IPS-20b (cell line): ENCODE results near the gene MS4A3.
"Not testable (repeated sequence)": the region's sequence is repeated elsewhere in the genome, so short reads cannot be mapped to it uniquely, and the experiment has no call there.

Experiments
- H3K27ac ChIP-seq: one replicate; pipeline ENCODE4 v1.5.1; 2013; ENCODE audit warnings: low read length
- H3K27me3 ChIP-seq: 2 replicates; pipeline ENCODE4 v1.6.1; 2013; ENCODE audit warnings: mild to moderate bottlenecking, low read length, inconsistent platforms; ENCODE audit not compliant: insufficient read depth
- H3K36me3 ChIP-seq: 2 replicates; pipeline ENCODE4 v1.6.1; 2013; ENCODE audit warnings: low read depth, mild to moderate bottlenecking, inconsistent platforms, low read length, moderate library complexity; ENCODE audit not compliant: insufficient read depth
- H3K4me1 ChIP-seq: 2 replicates; pipeline ENCODE4 v1.6.1; 2013; ENCODE audit warnings: mild to moderate bottlenecking, control low read depth, inconsistent platforms, low read length, moderate library complexity; ENCODE audit not compliant: insufficient read depth
- H3K4me3 ChIP-seq: 2 replicates; pipeline ENCODE4 v1.5.1; 2013; ENCODE audit warnings: mild to moderate bottlenecking, low read length, inconsistent platforms
- H3K9ac ChIP-seq: 2 replicates; pipeline ENCODE4 v1.6.1; 2013; ENCODE audit warnings: low read depth, mild to moderate bottlenecking, inconsistent platforms, low read length, moderate library complexity
- H3K9me3 ChIP-seq: 2 replicates; pipeline ENCODE4 v1.6.1; 2013; ENCODE audit warnings: mild to moderate bottlenecking, low read depth, low read length, inconsistent platforms; ENCODE audit not compliant: insufficient read depth

MS4A3 gene, protein sequence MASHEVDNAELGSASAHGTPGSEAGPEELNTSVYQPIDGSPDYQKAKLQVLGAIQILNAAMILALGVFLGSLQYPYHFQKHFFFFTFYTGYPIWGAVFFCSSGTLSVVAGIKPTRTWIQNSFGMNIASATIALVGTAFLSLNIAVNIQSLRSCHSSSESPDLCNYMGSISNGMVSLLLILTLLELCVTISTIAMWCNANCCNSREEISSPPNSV

GRCh38 chr11:60056349-60056969, at the start of gene MS4A3:
TSS of gene MS4A3 (plus strand) at chr11:60056665. CDS start at chr11:60061161, 4,496 bp downstream.
- Histone ChIP-seq H3K27me3 (no peaks in the 10 kb centered on the region), H3K27ac (no peak within 1 kb of the TSS), H3K9me3 (no peaks in the 10 kb centered on the region), H3K9ac (no peak within 1 kb of the TSS), H3K36me3 (no peaks in the 10 kb centered on the region), H3K4me3 (no peak within 1 kb of the TSS; the same call in 1 of the 2 replicates), H3K4me1 (peaks cover 6% of the 10 kb centered on the region; the same call in 1 of the 2 replicates)

DNA sequence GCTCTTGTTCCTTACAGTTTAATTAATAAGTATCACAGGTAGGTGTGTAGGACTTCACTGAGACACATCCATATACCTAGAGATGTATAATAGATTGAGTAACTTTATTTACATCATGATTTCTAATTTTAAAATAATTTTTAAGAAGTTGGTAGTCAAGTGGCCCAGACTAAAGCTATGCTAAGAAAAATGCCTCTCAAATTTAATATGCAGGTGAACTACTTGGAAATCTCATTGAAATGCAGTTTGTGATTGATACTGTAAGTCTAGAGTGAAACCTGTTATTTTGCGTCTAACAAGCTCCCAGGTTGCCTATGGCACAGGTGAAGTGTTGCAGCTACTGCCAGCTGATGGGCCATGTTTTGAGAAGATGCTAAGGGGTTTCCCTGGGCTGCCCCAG, 39.6 kb upstream of the MS4A3 start, which contains the start of gene OOSP4B:
Gene OOSP4B, plus strand, starts transcription at position 301 of the 400 bp plus-strand sequence.
- no peaks in the 10 kb centered on the region for H3K27me3 ChIP-seq
- no peak within 1 kb of the TSS for H3K27ac ChIP-seq
- H3K4me1 ChIP-seq: peaks cover 9% of the 10 kb centered on the region
- no peak within 1 kb of the TSS for H3K9ac ChIP-seq
- no peaks in the 10 kb centered on the region for H3K36me3 ChIP-seq
- H3K4me3 ChIP-seq: no peak within 1 kb of the TSS
- H3K9me3 ChIP-seq: no peaks in the 10 kb centered on the region

- Histone ChIP-seq H3K9ac (no peak overlapping the region), H3K4me3 (no peak overlapping the region), H3K27me3 (no peaks in the 10 kb centered on the region), H3K27ac (no peak overlapping the region), H3K9me3 (no peaks in the 10 kb centered on the region), H3K4me1 (peaks cover 9% of the 10 kb centered on the region), H3K36me3 (no peaks in the 10 kb centered on the region)
Measured at GRCh38 chr11:60018058-60018457, 38.4 kb upstream of the MS4A3 start.

DNA sequence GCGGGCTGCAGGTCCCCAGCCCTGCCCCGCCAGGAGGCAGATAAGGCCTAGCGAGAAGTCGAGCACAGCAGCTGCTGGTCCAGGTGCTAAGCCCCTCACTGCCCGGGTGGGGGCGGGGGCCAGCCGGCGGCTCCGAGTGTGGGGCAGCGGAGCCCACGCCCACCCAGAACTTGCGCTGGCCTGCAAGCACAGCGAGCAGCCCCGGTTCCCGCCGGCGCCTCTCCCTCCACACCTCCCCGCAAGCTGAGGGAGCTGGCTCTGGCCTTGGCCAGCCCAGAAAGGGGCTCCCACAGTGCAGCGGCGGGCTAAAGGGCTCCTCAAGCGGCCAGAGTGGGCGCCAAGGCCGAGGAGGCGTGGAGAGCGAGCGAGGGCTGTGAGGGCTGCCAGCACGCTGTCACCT, 36.1 kb upstream of the MS4A3 start:
- H3K27me3 ChIP-seq, H3K9ac ChIP-seq, H3K4me1 ChIP-seq, H3K4me3 ChIP-seq, H3K27ac ChIP-seq, H3K9me3 ChIP-seq, H3K36me3 ChIP-seq: not testable (repeated sequence)

- no peak overlapping the region for H3K4me3 ChIP-seq
- no peak overlapping the region for H3K9ac ChIP-seq
- H3K9me3 ChIP-seq: no peaks in the 10 kb centered on the region
- no peaks in the 10 kb centered on the region for H3K27me3 ChIP-seq
- no peaks in the 10 kb centered on the region for H3K4me1 ChIP-seq
- H3K27ac ChIP-seq: no peak overlapping the region
- no peaks in the 10 kb centered on the region for H3K36me3 ChIP-seq
Measured at GRCh38 chr11:60029015-60029632, 27.3 kb upstream of the MS4A3 start.

GRCh38 chr11:60040109-60040508, 16.4 kb upstream of the MS4A3 start, which contains the start of gene OOSP2:
TSS of gene OOSP2 (plus strand) at chr11:60040409. CDS start at chr11:60040460, 51 bp downstream.
- Histone ChIP-seq H3K36me3 (no peaks in the 10 kb centered on the region), H3K9ac (no peak within 1 kb of the TSS), H3K4me3 (no peak within 1 kb of the TSS), H3K27ac (no peak within 1 kb of the TSS), H3K27me3 (no peaks in the 10 kb centered on the region), H3K9me3 (no peaks in the 10 kb centered on the region), H3K4me1 (peaks cover 7% of the 10 kb centered on the region; the same call in 1 of the 2 replicates)

DNA sequence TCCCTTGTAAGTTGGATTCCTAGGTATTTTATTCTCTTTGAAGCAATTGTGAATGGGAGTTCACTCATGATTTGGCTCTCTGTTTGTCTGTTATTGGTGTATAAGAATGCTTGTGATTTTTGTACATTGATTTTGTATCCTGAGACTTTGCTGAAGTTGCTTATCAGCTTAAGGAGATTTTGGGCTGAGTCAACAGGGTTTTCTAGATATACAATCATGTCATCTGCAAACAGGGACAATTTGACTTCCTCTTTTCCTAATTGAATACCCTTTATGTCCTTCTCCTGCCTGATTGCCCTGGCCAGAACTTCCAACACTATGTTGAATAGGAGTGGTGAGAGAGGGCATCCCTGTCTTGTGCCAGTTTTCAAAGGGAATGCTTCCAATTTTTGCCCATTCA, 6.0 kb upstream of the MS4A3 start:
- not testable (repeated sequence) for H3K9me3 ChIP-seq, H3K27ac ChIP-seq, H3K9ac ChIP-seq, H3K4me3 ChIP-seq, H3K27me3 ChIP-seq, H3K36me3 ChIP-seq, H3K4me1 ChIP-seq

GRCh38 chr11:60050839-60051238, 5.6 kb upstream of the MS4A3 start:
- H3K9ac ChIP-seq, H3K27me3 ChIP-seq, H3K27ac ChIP-seq, H3K36me3 ChIP-seq, H3K4me1 ChIP-seq, H3K9me3 ChIP-seq, H3K4me3 ChIP-seq: not testable (repeated sequence)

DNA sequence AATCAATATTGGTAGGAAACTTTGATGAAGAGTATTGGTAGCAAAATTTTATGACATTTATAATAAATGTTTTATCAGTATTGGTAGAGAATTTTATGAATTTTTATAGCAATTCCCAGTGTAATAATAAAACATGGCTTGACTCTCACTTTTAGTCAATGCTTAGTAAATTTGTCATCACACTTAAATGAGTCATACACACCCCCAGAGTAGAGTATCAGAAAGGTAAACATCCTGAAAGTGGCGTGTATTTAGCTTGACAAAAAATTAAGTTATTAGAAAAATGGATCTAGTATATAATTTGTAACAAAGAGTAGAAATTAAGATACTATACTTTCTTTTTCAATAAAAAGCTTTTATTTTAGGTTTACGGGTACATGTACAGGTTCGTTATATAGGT, 2.6 kb downstream of the MS4A3 start:
- Histone ChIP-seq H3K9me3 (no peaks in the 10 kb centered on the region), H3K27me3 (no peaks in the 10 kb centered on the region), H3K36me3 (no peaks in the 10 kb centered on the region), H3K27ac (no peak overlapping the region), H3K4me3 (no peak overlapping the region), H3K9ac (no peak overlapping the region), H3K4me1 (peaks cover 6% of the 10 kb centered on the region; the same call in 1 of the 2 replicates)

GRCh38 chr11:60059521-60060240, 3.2 kb downstream of the MS4A3 start:
- Histone ChIP-seq H3K9ac (no peak overlapping the region), H3K27me3 (no peaks in the 10 kb centered on the region), H3K4me3 (no peak overlapping the region), H3K9me3 (no peaks in the 10 kb centered on the region), H3K36me3 (no peaks in the 10 kb centered on the region), H3K4me1 (peaks cover 6% of the 10 kb centered on the region; the same call in 1 of the 2 replicates), H3K27ac (no peak overlapping the region)

GRCh38 chr11:60064111-60064510, 7.6 kb downstream of the MS4A3 start:
- Histone ChIP-seq H3K4me1 (no peaks in the 10 kb centered on the region), H3K4me3 (no peak overlapping the region), H3K9me3 (no peaks in the 10 kb centered on the region), H3K9ac (no peak overlapping the region), H3K36me3 (no peaks in the 10 kb centered on the region), H3K27ac (no peak overlapping the region), H3K27me3 (no peaks in the 10 kb centered on the region)
